ENCODE results near the gene SNORC. TPM values are rescaled to one million over a fixed set of nuclear protein-coding genes. Genes with fewer than 3 reads are reported as not detected.
"Not testable (repeated sequence)": the region's sequence is repeated elsewhere in the genome, so short reads cannot be mapped to it uniquely, and the experiment has no call there.

The SNORC gene
- total and polyA plus RNA-seq, 2 donors from 2014 or later = 2.7 to 3.3 TPM

DNA sequence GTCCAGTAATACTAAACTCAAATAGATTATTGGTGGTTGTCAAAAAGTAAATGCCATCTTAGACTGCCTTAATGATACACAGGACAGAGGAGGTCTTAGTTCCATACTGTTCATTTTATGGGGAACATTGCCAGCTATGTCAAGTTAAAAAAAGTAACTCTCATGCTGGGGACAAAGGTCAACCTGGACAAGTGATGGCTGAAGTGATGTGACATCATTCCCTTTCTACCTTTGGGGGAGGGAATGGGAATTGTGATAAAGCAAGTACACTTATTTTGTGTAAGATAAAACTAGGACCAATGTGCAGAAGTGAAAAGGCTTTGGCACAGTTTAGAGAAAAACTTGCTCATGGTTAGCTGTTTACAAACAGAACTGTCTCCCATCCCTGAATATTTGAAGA, 24.0 kb upstream of the SNORC start:
- H3K36me3 ChIP-seq (ENCODE audit: control insufficient read depth in 2 of 3, insufficient read depth in 3 of 3, low read length in 3 of 3) = peaks cover 9 to 82% (median 47%) of the 10 kb centered on the region in 3 donors
- no peaks in the 10 kb centered on the region for H3K27me3 ChIP-seq (ENCODE audit: control insufficient read depth, insufficient read depth, low read length)
- no peaks in the 10 kb centered on the region for H3K9me3 ChIP-seq (ENCODE audit: control insufficient read depth in 2 of 3, insufficient read depth in 1 of 3, low read length in 3 of 3)
- H3K4me3 ChIP-seq (ENCODE audit: low read length in 3 of 3) = no peak overlapping the region
- no peak for FAIRE-seq
- no peaks in the 10 kb centered on the region for H3K4me1 ChIP-seq (ENCODE audit: control insufficient read depth in 2 of 3, insufficient read depth in 2 of 3, low read depth in 1 of 3, low read length in 3 of 3)
- intact Hi-C loops (cut with DNase I) = no loop called here
- DNase-seq = no peak
- H3K27ac ChIP-seq (ENCODE audit: low read depth in 2 of 2, low read length in 2 of 2) = no peak overlapping the region
- TF ChIP-seq, protein P1, sequence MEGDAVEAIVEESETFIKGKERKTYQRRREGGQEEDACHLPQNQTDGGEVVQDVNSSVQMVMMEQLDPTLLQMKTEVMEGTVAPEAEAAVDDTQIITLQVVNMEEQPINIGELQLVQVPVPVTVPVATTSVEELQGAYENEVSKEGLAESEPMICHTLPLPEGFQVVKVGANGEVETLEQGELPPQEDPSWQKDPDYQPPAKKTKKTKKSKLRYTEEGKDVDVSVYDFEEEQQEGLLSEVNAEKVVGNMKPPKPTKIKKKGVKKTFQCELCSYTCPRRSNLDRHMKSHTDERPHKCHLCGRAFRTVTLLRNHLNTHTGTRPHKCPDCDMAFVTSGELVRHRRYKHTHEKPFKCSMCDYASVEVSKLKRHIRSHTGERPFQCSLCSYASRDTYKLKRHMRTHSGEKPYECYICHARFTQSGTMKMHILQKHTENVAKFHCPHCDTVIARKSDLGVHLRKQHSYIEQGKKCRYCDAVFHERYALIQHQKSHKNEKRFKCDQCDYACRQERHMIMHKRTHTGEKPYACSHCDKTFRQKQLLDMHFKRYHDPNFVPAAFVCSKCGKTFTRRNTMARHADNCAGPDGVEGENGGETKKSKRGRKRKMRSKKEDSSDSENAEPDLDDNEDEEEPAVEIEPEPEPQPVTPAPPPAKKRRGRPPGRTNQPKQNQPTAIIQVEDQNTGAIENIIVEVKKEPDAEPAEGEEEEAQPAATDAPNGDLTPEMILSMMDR (IDR thresholded peaks at IDR 0.05; ENCODE audit: borderline replicate concordance, extremely low read depth, insufficient read depth) = no peak
- H3K9ac ChIP-seq (ENCODE audit: low read length in 3 of 3) = no peak overlapping the region

DNA sequence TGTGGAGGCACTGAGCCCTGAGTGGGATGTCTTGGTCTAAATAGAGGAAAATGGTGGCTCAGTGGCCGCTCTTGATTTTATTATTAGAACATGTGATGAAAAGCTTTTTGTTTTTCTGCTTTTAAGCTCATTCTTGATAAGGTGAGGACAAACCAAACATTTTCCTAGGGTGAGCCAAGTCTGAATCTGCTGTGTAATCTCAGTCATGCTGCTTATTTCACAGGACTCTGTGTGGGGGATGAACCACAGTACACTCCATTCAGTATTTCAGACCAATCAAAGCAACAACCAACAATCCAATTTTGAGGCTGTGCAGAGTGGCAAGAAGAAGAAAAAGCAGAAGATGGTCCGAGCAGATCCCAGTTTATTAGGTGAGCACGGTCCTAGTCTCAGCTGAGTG, 20.0 kb upstream of the SNORC start:
- no peak for DNase-seq
- Histone ChIP-seq H3K9ac (ENCODE audit: low read length in 3 of 3) (no peak overlapping the region), H3K27me3 (ENCODE audit: control insufficient read depth, insufficient read depth, low read length) (no peaks in the 10 kb centered on the region), H3K36me3 (ENCODE audit: control insufficient read depth in 2 of 3, insufficient read depth in 3 of 3, low read length in 3 of 3) (peaks cover 9 to 64% (median 42%) of the 10 kb centered on the region in 3 donors), H3K4me1 (ENCODE audit: control insufficient read depth in 2 of 3, insufficient read depth in 2 of 3, low read depth in 1 of 3, low read length in 3 of 3) (no peaks in the 10 kb centered on the region), H3K27ac (ENCODE audit: low read depth in 2 of 2, low read length in 2 of 2) (no peak overlapping the region), H3K4me3 (ENCODE audit: low read length in 3 of 3) (no peak overlapping the region), H3K9me3 (ENCODE audit: control insufficient read depth in 2 of 3, insufficient read depth in 1 of 3, low read length in 3 of 3) (no peaks in the 10 kb centered on the region)
- intact Hi-C loops (cut with DNase I) = loop anchor here (10.0 kb wide), 1 partner anchor 405 kb away; the partner anchor contains the start of gene ATG16L1
- no peak for FAIRE-seq
- TF ChIP-seq, protein P1 (IDR thresholded peaks at IDR 0.05; ENCODE audit: borderline replicate concordance, extremely low read depth, insufficient read depth) = no peak

DNA sequence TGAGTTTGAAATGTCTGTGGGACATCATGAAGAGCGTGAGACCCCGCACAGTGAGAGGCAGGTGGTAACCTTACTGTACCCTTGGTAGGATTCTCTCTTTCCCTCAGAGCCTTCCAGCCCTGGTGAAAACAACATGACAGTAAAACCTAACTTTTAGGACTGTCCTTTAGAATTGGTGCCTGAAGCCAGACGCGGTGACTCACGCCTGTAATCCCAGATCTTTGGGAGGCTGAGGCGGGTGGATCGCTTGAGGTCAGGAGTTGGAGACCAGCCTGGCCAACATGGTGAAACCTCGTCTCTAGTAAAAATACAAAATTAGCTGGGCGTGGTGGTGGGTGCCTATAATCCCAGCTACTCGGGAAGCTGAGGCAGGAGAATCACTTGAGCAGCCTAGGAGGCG, 18.0 kb upstream of the SNORC start:
- not testable (repeated sequence) for FAIRE-seq; H3K9me3 ChIP-seq (ENCODE audit: control insufficient read depth in 2 of 3, insufficient read depth in 1 of 3, low read length in 3 of 3); DNase-seq; H3K4me3 ChIP-seq (ENCODE audit: low read length in 3 of 3); H3K27me3 ChIP-seq (ENCODE audit: control insufficient read depth, insufficient read depth, low read length); H3K9ac ChIP-seq (ENCODE audit: low read length in 3 of 3); H3K27ac ChIP-seq (ENCODE audit: low read depth in 2 of 2, low read length in 2 of 2); H3K4me1 ChIP-seq (ENCODE audit: control insufficient read depth in 2 of 3, insufficient read depth in 2 of 3, low read depth in 1 of 3, low read length in 3 of 3)
- peaks cover 7 to 51% (median 30%) of the 10 kb centered on the region in 3 donors for H3K36me3 ChIP-seq (ENCODE audit: control insufficient read depth in 2 of 3, insufficient read depth in 3 of 3, low read length in 3 of 3)
- intact Hi-C loops (cut with DNase I) = loop anchor here (10.0 kb wide), 1 partner anchor 403 kb away; the partner anchor contains the start of gene ATG16L1

DNA sequence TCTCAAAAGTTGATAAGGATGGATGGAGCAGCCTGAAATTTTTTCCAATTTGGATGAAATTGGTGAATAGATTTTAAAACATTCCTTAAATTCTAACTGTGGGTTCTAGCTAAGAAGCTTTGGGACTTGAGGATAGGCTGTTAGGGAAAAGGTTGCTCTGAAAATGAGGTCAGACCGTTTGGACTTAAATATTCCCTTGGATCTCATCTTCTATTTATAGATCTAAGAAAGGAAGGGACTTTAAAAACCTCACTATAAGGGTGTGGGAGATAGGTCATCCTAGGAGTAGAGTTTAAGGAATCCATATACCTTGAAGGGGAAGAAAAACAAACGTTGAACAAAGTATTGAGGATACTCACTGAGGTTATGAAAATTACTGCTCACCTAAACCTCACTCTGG, 17.4 kb upstream of the SNORC start:
- DNase-seq (no peak), FAIRE-seq (no peak)
- no peaks in the 10 kb centered on the region for H3K9me3 ChIP-seq (ENCODE audit: control insufficient read depth in 2 of 3, insufficient read depth in 1 of 3, low read length in 3 of 3)
- no peak overlapping the region for H3K4me3 ChIP-seq (ENCODE audit: low read length in 3 of 3)
- H3K27ac ChIP-seq (ENCODE audit: low read depth in 2 of 2, low read length in 2 of 2) = no peak overlapping the region
- TF ChIP-seq, protein P1 (IDR thresholded peaks at IDR 0.05; ENCODE audit: borderline replicate concordance, extremely low read depth, insufficient read depth) = no peak
- H3K36me3 ChIP-seq (ENCODE audit: control insufficient read depth in 2 of 3, insufficient read depth in 3 of 3, low read length in 3 of 3) = peaks cover 7 to 51% (median 28%) of the 10 kb centered on the region in 3 donors
- peaks cover 0 to 2% (median 0%) of the 10 kb centered on the region in 3 donors for H3K4me1 ChIP-seq (ENCODE audit: control insufficient read depth in 2 of 3, insufficient read depth in 2 of 3, low read depth in 1 of 3, low read length in 3 of 3)
- intact Hi-C loops (cut with DNase I) = loop anchor here (10.0 kb wide), 1 partner anchor 402 kb away; the partner anchor contains the start of gene ATG16L1
- no peak overlapping the region for H3K9ac ChIP-seq (ENCODE audit: low read length in 3 of 3)
- H3K27me3 ChIP-seq (ENCODE audit: control insufficient read depth, insufficient read depth, low read length) = no peaks in the 10 kb centered on the region
